HG03103 (cell line): ENCODE measurements around the gene AVPR1B.

ENCODE experiments used
- ATAC-seq: cut with Tn5 transposase; IDR thresholded peaks from one replicate; pipeline ENCODE4 v1.9.1; 2021; ENCODE audit warnings: low read depth; ENCODE audit not compliant: unreplicated experiment

The AVPR1B gene, protein sequence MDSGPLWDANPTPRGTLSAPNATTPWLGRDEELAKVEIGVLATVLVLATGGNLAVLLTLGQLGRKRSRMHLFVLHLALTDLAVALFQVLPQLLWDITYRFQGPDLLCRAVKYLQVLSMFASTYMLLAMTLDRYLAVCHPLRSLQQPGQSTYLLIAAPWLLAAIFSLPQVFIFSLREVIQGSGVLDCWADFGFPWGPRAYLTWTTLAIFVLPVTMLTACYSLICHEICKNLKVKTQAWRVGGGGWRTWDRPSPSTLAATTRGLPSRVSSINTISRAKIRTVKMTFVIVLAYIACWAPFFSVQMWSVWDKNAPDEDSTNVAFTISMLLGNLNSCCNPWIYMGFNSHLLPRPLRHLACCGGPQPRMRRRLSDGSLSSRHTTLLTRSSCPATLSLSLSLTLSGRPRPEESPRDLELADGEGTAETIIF

DNA sequence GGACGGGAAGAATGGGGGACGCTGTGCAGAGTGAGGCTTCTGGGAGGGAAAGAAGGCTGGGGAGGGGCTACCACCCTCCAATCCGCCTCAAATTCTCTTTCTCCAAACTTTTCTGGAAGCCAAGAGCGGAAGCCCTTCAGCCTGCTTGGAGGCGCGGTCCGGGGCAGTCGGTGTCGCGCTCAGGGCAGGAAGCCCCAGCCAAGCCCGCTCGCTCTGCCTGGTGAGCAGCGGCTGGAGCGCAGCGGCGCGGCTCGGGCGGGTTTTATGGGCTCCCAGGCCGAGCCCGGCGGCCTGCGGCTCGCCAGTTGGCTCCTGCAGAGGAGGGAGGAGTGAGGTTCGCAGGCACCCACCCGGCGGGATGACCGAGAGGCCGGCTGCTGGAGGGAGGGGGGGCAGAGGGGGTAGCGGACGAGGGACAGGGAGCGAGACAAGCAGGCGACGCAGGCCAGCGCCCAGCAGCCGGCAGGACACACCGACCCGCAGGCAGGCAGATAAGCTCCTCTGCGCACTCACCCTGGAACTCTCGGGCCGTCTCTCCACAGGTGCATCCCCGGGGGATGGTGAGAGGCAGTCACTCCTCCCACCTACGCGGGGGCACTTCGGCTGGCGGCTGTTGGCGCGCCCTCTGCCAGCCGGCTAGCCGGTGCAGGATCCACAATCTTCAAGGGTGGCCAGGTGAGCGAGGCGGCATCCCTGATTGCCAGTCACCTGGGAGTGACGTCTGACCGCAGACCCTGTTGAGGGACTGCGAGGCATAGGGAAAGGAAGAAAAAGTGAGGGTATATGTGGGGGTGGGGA is at the start of gene AVPR1B:
Gene AVPR1B, minus strand, starts transcription at position 238 of the 798 bp plus-strand sequence. CDS start 498 bp downstream, outside the sequence.
- ATAC-seq, result no peak

DNA sequence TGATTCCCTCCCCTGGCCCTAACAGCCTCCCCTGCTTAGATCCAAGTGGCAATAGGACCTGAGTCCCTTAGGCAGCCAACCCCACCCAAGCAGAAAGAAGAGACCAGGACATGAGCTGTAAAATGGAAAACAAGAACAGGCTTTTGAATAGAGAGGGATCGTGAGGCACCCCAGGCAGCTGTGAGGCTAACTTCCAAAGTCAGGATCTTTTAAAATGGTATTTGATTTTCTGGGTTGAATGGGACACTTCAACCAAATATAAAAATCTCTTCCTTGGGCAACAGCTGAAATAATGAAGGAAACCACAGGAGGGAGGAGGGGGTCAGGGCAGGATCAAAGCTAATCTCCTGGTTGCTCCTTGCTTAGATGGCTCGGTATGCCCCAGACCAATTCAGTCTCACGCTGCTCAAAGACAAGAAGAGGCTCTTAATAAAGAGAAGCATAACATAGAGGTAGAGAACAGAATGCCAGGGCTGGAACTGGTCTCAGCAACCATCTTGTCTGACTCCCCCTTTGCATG is 28.6 kb upstream of the AVPR1B start:
- no peak for ATAC-seq

DNA sequence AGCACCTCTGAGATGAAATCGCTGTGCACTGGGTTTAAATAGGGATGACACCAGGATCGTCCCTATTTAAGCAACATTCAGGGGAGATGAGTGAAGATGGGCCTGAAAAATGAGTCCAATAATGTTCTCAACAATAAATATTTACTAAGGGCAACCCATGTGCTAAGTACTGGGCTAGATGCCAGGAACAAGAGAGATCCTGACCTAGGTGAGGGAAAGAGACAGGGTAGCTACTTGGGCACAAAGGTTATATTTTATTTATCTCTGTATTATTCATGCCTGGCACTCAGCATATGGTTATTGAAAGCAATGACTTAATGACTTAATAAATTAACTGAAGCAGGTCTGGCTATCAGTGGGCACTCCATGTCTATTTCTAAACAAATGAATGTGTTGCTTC is 27.4 kb upstream of the AVPR1B start:
- no peak for ATAC-seq

- ATAC-seq, result no peak
Measured at GRCh38 chr1:206143537-206144172, 26.5 kb upstream of the AVPR1B start.

DNA sequence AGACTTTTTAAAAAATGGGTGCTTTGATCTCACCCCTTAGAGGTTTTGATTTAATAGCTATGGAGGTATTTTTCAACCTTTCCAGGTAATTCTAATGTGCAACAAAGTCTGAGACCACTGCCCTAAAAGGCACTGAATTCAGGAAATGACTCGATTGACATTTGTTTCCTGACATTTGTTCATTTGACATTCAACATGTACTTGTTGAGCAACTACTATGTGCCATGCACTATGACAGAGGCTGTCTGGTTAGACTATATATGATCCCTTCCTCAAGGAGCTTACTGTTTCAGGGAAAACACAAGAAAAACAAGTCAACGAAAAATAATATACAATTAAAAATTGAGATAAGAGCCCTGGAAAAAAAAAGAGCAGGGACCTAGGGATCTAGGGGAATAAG is 25.6 kb upstream of the AVPR1B start:
- ATAC-seq, result no peak

GRCh38 chr1:206142011-206142410 is 24.8 kb upstream of the AVPR1B start:
- ATAC-seq, result no peak

DNA sequence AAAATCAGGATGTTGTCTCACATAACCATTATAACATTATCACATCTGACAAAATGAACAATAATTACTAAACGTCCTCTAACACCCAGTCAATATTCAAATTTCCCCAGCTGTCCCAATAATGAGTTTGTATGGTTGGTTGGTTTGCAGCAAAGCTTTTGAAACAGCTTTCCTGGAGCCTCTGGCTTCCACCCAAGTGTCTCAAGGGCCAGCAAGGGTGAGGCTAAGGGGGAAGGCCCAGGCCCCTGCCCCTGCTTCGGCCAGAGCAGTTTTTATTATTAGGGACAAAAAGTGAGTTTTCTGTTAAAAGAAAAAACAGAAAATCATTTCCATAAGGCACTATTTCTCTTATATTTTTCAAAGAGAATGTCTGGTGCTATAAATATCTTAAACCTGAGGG is 19.1 kb upstream of the AVPR1B start:
- no peak for ATAC-seq

GRCh38 chr1:206135248-206135647 is 18.1 kb upstream of the AVPR1B start:
- ATAC-seq, result no peak

DNA sequence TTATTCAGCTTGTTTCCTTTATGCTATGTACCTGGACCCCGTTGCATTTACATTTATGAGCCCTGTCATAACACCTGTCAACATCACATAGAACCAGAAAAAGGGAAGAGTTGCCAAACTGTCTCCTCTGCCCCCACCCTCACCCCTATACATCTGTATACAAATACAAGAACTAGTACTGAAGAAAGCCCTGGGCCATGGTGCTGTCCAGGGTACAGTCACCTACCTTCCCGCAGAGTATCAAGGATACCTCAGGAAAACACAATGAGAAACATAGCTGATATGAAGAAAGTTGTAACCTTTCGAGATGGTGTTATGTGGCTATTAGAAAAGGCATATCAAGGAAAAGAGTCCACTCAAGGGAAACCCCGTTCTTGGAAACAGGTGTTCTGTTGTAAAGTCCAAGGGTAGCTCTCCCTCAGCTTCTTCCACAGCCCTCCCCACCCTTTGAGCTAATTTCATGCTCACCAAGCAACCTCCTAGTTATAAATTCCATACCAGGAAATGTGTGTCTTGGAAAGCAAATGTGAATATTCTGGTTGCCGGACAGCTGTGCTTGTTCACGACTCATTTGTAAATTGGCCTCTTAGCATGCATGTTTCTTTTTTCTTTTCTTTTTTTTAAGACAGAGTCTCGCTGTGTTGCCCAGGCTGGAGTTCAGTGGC is 16.7 kb upstream of the AVPR1B start:
- no peak for ATAC-seq

DNA sequence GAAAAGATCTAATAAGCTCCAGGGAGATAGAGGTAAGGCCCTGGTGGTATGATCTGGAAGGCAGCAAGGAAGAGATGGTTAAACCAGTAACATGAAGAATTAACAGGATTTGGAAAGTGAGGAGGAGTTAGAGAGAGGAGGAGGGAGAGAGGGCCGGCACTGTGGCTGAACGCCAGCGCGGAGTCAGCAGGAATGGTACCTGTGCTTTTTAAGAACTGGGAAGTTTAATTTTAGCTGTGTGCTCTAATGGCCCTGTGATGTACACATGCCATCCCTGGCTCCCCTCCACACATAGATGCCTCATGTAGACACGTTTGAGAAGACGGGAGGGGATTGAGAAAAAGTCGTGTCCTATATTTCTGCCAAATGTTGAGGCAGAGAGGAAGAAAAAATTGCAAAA is 13.8 kb upstream of the AVPR1B start:
- ATAC-seq, result no peak

GRCh38 chr1:206128196-206128595 is 11.0 kb upstream of the AVPR1B start:
- ATAC-seq, result no peak

GRCh38 chr1:206127336-206127735 is 10.1 kb upstream of the AVPR1B start:
- no peak for ATAC-seq

DNA sequence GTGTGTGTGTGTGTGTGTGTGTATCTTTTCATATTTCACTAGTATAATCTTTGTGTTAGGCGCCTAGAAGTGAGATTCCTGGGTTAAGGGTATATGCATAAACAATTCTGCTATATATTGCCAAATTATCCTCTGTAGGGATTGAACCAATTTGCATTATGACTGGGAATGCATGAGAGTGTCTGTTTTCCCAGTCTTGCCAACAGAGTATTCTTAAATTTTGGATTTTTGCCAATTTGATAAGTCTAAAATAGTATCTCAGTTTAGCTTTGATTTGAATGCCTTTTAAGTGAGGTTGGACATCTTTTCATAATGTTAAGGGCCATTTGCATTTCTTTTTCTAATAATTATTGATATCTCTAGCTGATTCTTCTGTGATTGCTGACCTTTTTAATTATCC is 8.2 kb upstream of the AVPR1B start:
- ATAC-seq, result no peak

GRCh38 chr1:206122686-206123085 is 5.5 kb upstream of the AVPR1B start:
- ATAC-seq, result no peak

- ATAC-seq, result no peak
Measured at GRCh38 chr1:206121269-206121668, 4.1 kb upstream of the AVPR1B start.

DNA sequence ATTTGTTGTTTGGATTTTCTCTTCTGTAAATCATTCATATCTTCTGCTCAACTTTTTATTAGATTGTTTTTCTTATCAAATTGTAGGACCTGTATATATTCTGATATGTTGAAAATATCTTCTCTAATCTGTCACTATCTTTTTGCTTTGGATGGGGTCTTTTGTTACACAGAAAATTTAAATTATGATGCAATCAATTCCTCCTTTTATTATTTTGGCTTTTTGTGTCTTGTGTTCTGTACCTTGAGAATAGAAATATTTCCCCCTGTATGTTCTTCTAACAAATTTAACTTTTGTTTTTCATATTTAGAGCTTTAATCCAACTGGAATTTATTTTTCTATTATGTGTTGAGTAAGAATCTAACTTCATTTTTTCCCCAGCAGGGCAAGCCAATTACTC is 3.2 kb upstream of the AVPR1B start:
- ATAC-seq, result no peak

DNA sequence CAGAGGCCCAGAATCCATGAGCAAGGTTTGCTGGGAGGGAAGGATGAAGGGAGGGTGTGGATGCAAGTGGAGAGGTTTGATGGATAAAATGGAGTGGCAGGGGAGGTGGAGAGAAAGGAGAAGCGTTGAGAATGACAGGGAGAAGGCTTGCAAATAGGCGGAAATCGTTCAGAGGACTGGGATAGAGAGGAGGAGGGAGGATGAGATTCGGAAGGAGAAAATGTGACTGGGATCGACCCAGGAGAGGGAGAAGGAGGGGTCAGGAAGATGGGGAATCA is 376 bp downstream of the AVPR1B start:
- no peak for ATAC-seq

GRCh38 chr1:206116191-206116872 is 856 bp downstream of the AVPR1B start:
- no peak for ATAC-seq

GRCh38 chr1:206115791-206116190 is 1.4 kb downstream of the AVPR1B start:
- ATAC-seq, result no peak
